H1 (cell line): Measurements from ENCODE around the gene CMKLR1. TPM values are rescaled to one million over a fixed set of nuclear protein-coding genes. Genes with fewer than 3 reads are reported as not detected.

Experiments
- CTCF ChIA-PET: fragments of 300-600 bp; sonication (Branson Sonifier 250); formaldehyde crosslinking; loops from one replicate; lab custom pipeline; 2021; ENCODE audit not compliant: partially characterized antibody; lab: Charles Lee
- POLR2A ChIA-PET: fragments of 300-600 bp; sonication (Branson Sonifier 250); formaldehyde crosslinking; loops from one replicate; lab custom pipeline; 2021; ENCODE audit warnings: inconsistent platforms; ENCODE audit not compliant: partially characterized antibody; lab: Charles Lee
- DNase-seq, 2 experiments: peaks; one replicate each; pipeline versions ENCODE4 v3.0.0 to v3.0.0-alpha.2; 2010 to 2022; ENCODE audit warnings: low spot score in 2 of 2, low read depth in 1 of 2, mixed read lengths in 1 of 2
- FAIRE-seq: peaks from 2 replicates; lab custom pipeline; 2011; peaks lifted over from hg19 to GRCh38; lab: Jason Lieb, UNC
- H2AFZ ChIP-seq: 2 replicates; pipeline ENCODE4 v1.8.1; 2012; ENCODE audit warnings: low read length, inconsistent platforms
- H2AK5ac ChIP-seq: 2 replicates; pipeline ENCODE4 v1.6.1; 2013; ENCODE audit warnings: low read depth, low read length
- H2BK120ac ChIP-seq: replicated peaks from 2 replicates; pipeline ENCODE3; 2013; ENCODE audit warnings: low read depth, low read length, inconsistent platforms
- H2BK12ac ChIP-seq: 2 replicates; pipeline ENCODE4 v1.6.1; 2013; ENCODE audit warnings: low read depth, low read length
- H2BK15ac ChIP-seq: 2 replicates; pipeline ENCODE4 v1.6.1; 2013; ENCODE audit warnings: low read length
- H2BK20ac ChIP-seq: 2 replicates; pipeline ENCODE4 v1.6.1; 2013; ENCODE audit warnings: low read length
- H2BK5ac ChIP-seq: 2 replicates; pipeline ENCODE4 v1.6.1; 2013; ENCODE audit warnings: low read depth, low read length
- H3K14ac ChIP-seq: 2 replicates; pipeline ENCODE4 v1.6.1; 2013; ENCODE audit warnings: inconsistent platforms; ENCODE audit not compliant: insufficient read length
- H3K18ac ChIP-seq: 2 replicates; pipeline ENCODE4 v1.6.1; 2013; ENCODE audit warnings: low read length; ENCODE audit errors: extremely low read depth
- H3K23ac ChIP-seq: 2 replicates; pipeline ENCODE4 v1.6.1; 2013; ENCODE audit warnings: inconsistent platforms; ENCODE audit not compliant: insufficient read length
- H3K23me2 ChIP-seq: 2 replicates; pipeline ENCODE4 v1.6.1; 2013; ENCODE audit warnings: low read depth, low read length
- H3K27ac ChIP-seq: 2 replicates; pipeline ENCODE4 v1.6.1; 2011; ENCODE audit warnings: low read depth, low read length, inconsistent platforms
- H3K27me3 ChIP-seq, 4 experiments: replicated peaks in 1 of 4; 1 replicate in 1 of 4; 2 replicates in 3 of 4; pipeline versions ENCODE4 v1.6.1 to v1.8.1; 2011 to 2013; ENCODE audit warnings: low read length in 3 of 4, mild to moderate bottlenecking in 3 of 4, inconsistent platforms in 2 of 4, mixed read lengths in 2 of 4, moderate library complexity in 1 of 4; ENCODE audit not compliant: control insufficient read depth in 3 of 4, insufficient read depth in 3 of 4; ENCODE audit errors: extremely low read depth in 1 of 4
- H3K36me3 ChIP-seq, 4 experiments: 2 replicates each; pipeline versions ENCODE4 v1.6.1 to v1.8.1; 2011 to 2013; ENCODE audit warnings: mild to moderate bottlenecking in 4 of 4, low read length in 3 of 4, moderate library complexity in 2 of 4, control low read depth in 1 of 4, inconsistent platforms in 1 of 4; ENCODE audit not compliant: insufficient read depth in 4 of 4, control insufficient read depth in 2 of 4
- H3K4ac ChIP-seq: replicated peaks from 2 replicates; pipeline ENCODE3; 2013; ENCODE audit warnings: low read length, low read depth, mixed read lengths, inconsistent platforms; ENCODE audit not compliant: insufficient read length
- H3K4me1 ChIP-seq, 4 experiments: replicated peaks in 1 of 4; 1 replicate in 1 of 4; 2 replicates in 3 of 4; pipeline versions ENCODE4 v1.6.1 to v1.8.1; 2011 to 2013; ENCODE audit warnings: low read length in 3 of 4, inconsistent platforms in 2 of 4, mixed read lengths in 1 of 4; ENCODE audit not compliant: insufficient read depth in 4 of 4, control insufficient read depth in 3 of 4
- H3K4me2 ChIP-seq, 2 experiments: 2 replicates each; pipeline versions ENCODE4 v1.6.1 to v1.8.1; 2011 to 2013; ENCODE audit warnings: low read depth in 2 of 2, low read length in 2 of 2, control low read depth in 1 of 2, inconsistent platforms in 1 of 2, mild to moderate bottlenecking in 1 of 2; ENCODE audit not compliant: insufficient read depth in 1 of 2
- H3K4me3 ChIP-seq, 4 experiments: fragments of 200-600, 300-600 bp in 1 of 4; sonication (generic), shearing (Covaris generic), sonication (Bioruptor Twin) in 1 of 4; 2 replicates each; pipeline versions ENCODE4 v1.5.1 to v1.8.1; 2011 to 2016; ENCODE audit warnings: low read length in 4 of 4, low read depth in 3 of 4, control low read depth in 2 of 4, inconsistent platforms in 2 of 4, mild to moderate bottlenecking in 2 of 4, mixed read lengths in 1 of 4, moderate library complexity in 1 of 4; ENCODE audit not compliant: insufficient read depth in 2 of 4; ENCODE audit errors: extremely low read depth in 1 of 4
- H3K56ac ChIP-seq: replicated peaks from 2 replicates; pipeline ENCODE3; 2013; ENCODE audit warnings: low read depth, mild to moderate bottlenecking, mixed read lengths, low read length, inconsistent platforms; ENCODE audit not compliant: insufficient read length
- H3K79me1 ChIP-seq: 2 replicates; pipeline ENCODE4 v1.6.1; 2013; ENCODE audit warnings: low read depth, low read length, control low read depth
- H3K79me2 ChIP-seq, 2 experiments: 2 replicates each; pipeline versions ENCODE4 v1.6.1 to v1.8.1; 2012 to 2013; ENCODE audit warnings: low read length in 2 of 2, mild to moderate bottlenecking in 2 of 2, inconsistent platforms in 1 of 2; ENCODE audit not compliant: insufficient read depth in 2 of 2, control insufficient read depth in 1 of 2
- H3K9ac ChIP-seq, 4 experiments: replicated peaks in 1 of 4; 1 replicate in 1 of 4; 2 replicates in 3 of 4; pipeline versions ENCODE4 v1.6.1 to v1.8.1; 2011 to 2013; ENCODE audit warnings: low read depth in 3 of 4, low read length in 3 of 4, control low read depth in 2 of 4, mild to moderate bottlenecking in 2 of 4, moderate library complexity in 2 of 4, inconsistent platforms in 1 of 4; ENCODE audit errors: extremely low read depth in 1 of 4
- H3K9me3 ChIP-seq, 2 experiments: 2 replicates each; pipeline versions ENCODE4 v1.6.1 to v1.8.1; 2012 to 2013; ENCODE audit warnings: mild to moderate bottlenecking in 2 of 2, moderate library complexity in 2 of 2, control low read depth in 1 of 2, inconsistent platforms in 1 of 2, low read depth in 1 of 2, low read length in 1 of 2, mixed read lengths in 1 of 2; ENCODE audit not compliant: insufficient read depth in 2 of 2
- H4K20me1 ChIP-seq, 2 experiments: replicated peaks in 1 of 2; 2 replicates each; pipeline versions ENCODE3 to v1.8.1; 2011 to 2013; ENCODE audit warnings: inconsistent platforms in 2 of 2, low read length in 2 of 2, mild to moderate bottlenecking in 1 of 2; ENCODE audit not compliant: insufficient read depth in 2 of 2, control insufficient read depth in 1 of 2
- H4K5ac ChIP-seq: 2 replicates; pipeline ENCODE4 v1.6.1; 2013; ENCODE audit warnings: low read length, low read depth, mixed read lengths, inconsistent platforms; ENCODE audit not compliant: insufficient read length
- H4K8ac ChIP-seq: 2 replicates; pipeline ENCODE4 v1.8.0; 2013; ENCODE audit warnings: mild to moderate bottlenecking, moderate library complexity, low read length, inconsistent platforms; ENCODE audit not compliant: insufficient read depth; ENCODE audit errors: extremely low read depth
- H4K91ac ChIP-seq: replicated peaks from 2 replicates; pipeline ENCODE3; 2013; ENCODE audit warnings: low read length, mixed read lengths, inconsistent platforms; ENCODE audit not compliant: insufficient read length
- CEBPB ChIP-seq: IDR thresholded peaks from 2 replicates; pipeline ENCODE4 v1.6.1; 2012; ENCODE audit warnings: low read depth, low read length
- CTCF ChIP-seq, 3 experiments: IDR thresholded peaks; 1 replicate in 2 of 3; 2 replicates in 1 of 3; pipeline versions ENCODE4 v1.5.1 to v1.6.1; 2011; ENCODE audit warnings: low read length in 3 of 3, mild to moderate bottlenecking in 3 of 3, inconsistent platforms in 2 of 3, low read depth in 1 of 3, moderate library complexity in 1 of 3; ENCODE audit not compliant: insufficient read depth in 1 of 3; ENCODE audit errors: control extremely low read depth in 1 of 3
- EGR1 ChIP-seq: IDR thresholded peaks from 2 replicates; pipeline ENCODE4 v1.6.1; 2011; ENCODE audit warnings: low read depth, low read length, borderline replicate concordance
- JUND ChIP-seq: IDR thresholded peaks from 2 replicates; pipeline ENCODE4 v1.6.1; 2011; ENCODE audit warnings: mild to moderate bottlenecking, improper control_type of control experiment, low read length
- KDM4A ChIP-seq: IDR thresholded peaks from one replicate; pipeline ENCODE4 v1.7.1; 2012; ENCODE audit warnings: low read depth, mild to moderate bottlenecking, moderate library complexity, low read length, inconsistent platforms; ENCODE audit not compliant: severe bottlenecking
- MAFK ChIP-seq: IDR thresholded peaks from 2 replicates; pipeline ENCODE4 v1.6.1; 2012; ENCODE audit warnings: low read depth, mild to moderate bottlenecking, improper control_type of control experiment, low read length
- POLR2AphosphoS5 ChIP-seq: IDR thresholded peaks from 2 replicates; pipeline ENCODE4 v1.6.1; 2011; ENCODE audit warnings: low read depth, low read length
- POU5F1 ChIP-seq: IDR thresholded peaks from 2 replicates; pipeline ENCODE4 v1.6.1; 2011; ENCODE audit warnings: low read depth, mild to moderate bottlenecking, low read length, moderate library complexity
- RAD21 ChIP-seq, 2 experiments: IDR thresholded peaks in 1 of 2; conservative IDR thresholded peaks in 1 of 2; 2 replicates each; pipeline ENCODE4 v1.6.1; 2011; ENCODE audit warnings: low read depth in 2 of 2, low read length in 2 of 2, improper control_type of control experiment in 1 of 2, inconsistent platforms in 1 of 2, mild to moderate bottlenecking in 1 of 2, moderate library complexity in 1 of 2
- SIRT6 ChIP-seq: IDR thresholded peaks from one replicate; pipeline ENCODE4 v1.7.1; 2012; ENCODE audit warnings: low read length, inconsistent platforms
- SP1 ChIP-seq: IDR thresholded peaks from 2 replicates; pipeline ENCODE4 v1.6.1; 2011; ENCODE audit warnings: low read depth, low read length
- SUZ12 ChIP-seq: fragments of 200-600 bp; sonication (generic); IDR thresholded peaks from 2 replicates; pipeline ENCODE4 v1.6.1; 2012; ENCODE audit warnings: mild to moderate bottlenecking, inconsistent platforms, low read length, moderate library complexity, mixed read lengths
- WGBS, 2 experiments: shearing (Covaris generic) in 1 of 2; methylation state at CpG; one replicate each; pipeline versions ENCODE4 v1.1.6 to v1.1.7; 2013 to 2015; ENCODE audit warnings: low lambda C conversion rate in 2 of 2, mixed read lengths in 2 of 2, inconsistent platforms in 1 of 2, low coverage in 1 of 2, missing lambda C conversion rate in 1 of 2; ENCODE audit not compliant: insufficient replicate concordance in 2 of 2, insufficient coverage in 1 of 2, insufficient read length in 1 of 2; ENCODE audit errors: extremely low coverage in 1 of 2, missing lambda C conversion rate in 1 of 2; 5-methylcytosine and 5-hydroxymethylcytosine counted together
- polyA plus RNA-seq, 7 experiments: library from polyadenylated mRNA; depleted of rRNA in 3 of 7; stranded (reverse) in 5 of 7; unstranded in 2 of 7; fragments of >200 nt in 5 of 7; fragments of 200-250 nt in 2 of 7; gene quantifications; 1 replicate in 5 of 7; 2 replicates in 1 of 7; 4 replicates in 1 of 7; pipeline versions ENCODE4 v1.2.1 to v1.2.3, GENCODE V29; 2011 to 2013; ENCODE audit warnings: missing spikeins in 2 of 7, mixed read lengths in 2 of 7
- total RNA-seq: library from RNA; stranded (reverse); fragmentation: NEBNext Ultra II Directional; extraction: Animal tissue kit (Norgen Biotek cat#: 25700); gene quantifications from 2 replicates; pipeline ENCODE4 v1.2.1, GENCODE V29; 2021

Gene CMKLR1
- total and polyA plus RNA-seq, 2 of the 8 experiments (the other 6 are each of a cell fraction or from before 2014, with no cell fraction given), result 2.1 to 2.8 TPM

- Histone ChIP-seq H4K8ac (no peak overlapping the region), H2AK5ac (no peak overlapping the region), H4K91ac (no peak overlapping the region), H3K4me1 (peaks cover 0 to 13% (median 5%) of the 10 kb centered on the region in 4 experiments; a peak in 4 of 7 replicates), H3K4me3 (no peak overlapping the region), H3K23me2 (no peaks in the 10 kb centered on the region; the same call in 1 of the 2 replicates), H3K27ac (no peak overlapping the region), H2BK20ac (no peak overlapping the region), H2BK12ac (no peak overlapping the region), H3K9ac (no peak overlapping the region), H3K79me1 (no peaks in the 10 kb centered on the region), H3K14ac (no peak overlapping the region), H3K36me3 (no peaks in the 10 kb centered on the region), H2AFZ (no peak overlapping the region), H3K27me3 (no peaks in the 10 kb centered on the region), H4K20me1 (no peaks in the 10 kb centered on the region), H3K79me2 (no peaks in the 10 kb centered on the region), H3K4ac (no peak overlapping the region), H3K4me2 (no peak overlapping the region), H4K5ac (no peak overlapping the region), H3K56ac (no peak overlapping the region), H2BK5ac (no peak overlapping the region), H3K23ac (no peak overlapping the region), H3K18ac (no peak overlapping the region), H2BK120ac (no peak overlapping the region), H2BK15ac (no peak overlapping the region), H3K9me3 (no peaks in the 10 kb centered on the region)
- FAIRE-seq, result no peak
- DNase-seq, result no peak
- CTCF ChIA-PET, result interaction anchor here (0.9 to 1.5 kb wide), 6 partner anchors 14 to 212 kb away, joined by 3 read pairs; no protein-coding TSS in a partner anchor
- POLR2A ChIA-PET, result no interaction called here
- WGBS, 2 experiments, result 76% methylated on average over 5 of the region's 5 CpGs; no CpG with 5 or more reads in 1 of the 2 experiments
- no peak for TF ChIP-seq SIRT6
- no peak for TF ChIP-seq CTCF (IDR thresholded peaks at IDR 0.05; ENCODE audit: control extremely low read depth in 1 of 3, insufficient read depth in 1 of 3, low read depth in 1 of 3, low read length in 3 of 3)
- no peak for TF ChIP-seq KDM4A
- TF ChIP-seq POU5F1, result no peak
- TF ChIP-seq POLR2AphosphoS5, result no peak
- no peak for TF ChIP-seq SUZ12
- no peak for TF ChIP-seq EGR1
- no peak for TF ChIP-seq MAFK
- TF ChIP-seq SP1, result no peak
- no peak for TF ChIP-seq RAD21 (IDR thresholded peaks at IDR 0.05 in 1 of 2, conservative IDR thresholded peaks at IDR 0.05 in 1 of 2; ENCODE audit: low read depth in 2 of 2, low read length in 2 of 2)
- no peak for TF ChIP-seq JUND
- no peak for TF ChIP-seq CEBPB
These were observed 3.9 kb upstream of the CMKLR1 start for GRCh38 chr12:108342985-108343384.
